OCI-LY7 (cell line): ENCODE results near the gene ZNF154.

Source experiments
- CTCF ChIP-seq: fragments of 200-600 bp; sonication (generic); conservative IDR thresholded peaks from 2 replicates; pipeline ENCODE4 v1.5.1; 2014; ENCODE audit warnings: mild to moderate bottlenecking, antibody characterized with exemption, low read length, moderate library complexity, mixed read lengths
- EZH2phosphoT487 ChIP-seq: fragments of 200-600 bp; sonication (generic); IDR thresholded peaks from 2 replicates; pipeline ENCODE4 v1.6.1; 2018; ENCODE audit warnings: low read depth, borderline replicate concordance, mild to moderate bottlenecking, mixed run types, antibody characterized with exemption, low read length, moderate library complexity, mixed read lengths

DNA sequence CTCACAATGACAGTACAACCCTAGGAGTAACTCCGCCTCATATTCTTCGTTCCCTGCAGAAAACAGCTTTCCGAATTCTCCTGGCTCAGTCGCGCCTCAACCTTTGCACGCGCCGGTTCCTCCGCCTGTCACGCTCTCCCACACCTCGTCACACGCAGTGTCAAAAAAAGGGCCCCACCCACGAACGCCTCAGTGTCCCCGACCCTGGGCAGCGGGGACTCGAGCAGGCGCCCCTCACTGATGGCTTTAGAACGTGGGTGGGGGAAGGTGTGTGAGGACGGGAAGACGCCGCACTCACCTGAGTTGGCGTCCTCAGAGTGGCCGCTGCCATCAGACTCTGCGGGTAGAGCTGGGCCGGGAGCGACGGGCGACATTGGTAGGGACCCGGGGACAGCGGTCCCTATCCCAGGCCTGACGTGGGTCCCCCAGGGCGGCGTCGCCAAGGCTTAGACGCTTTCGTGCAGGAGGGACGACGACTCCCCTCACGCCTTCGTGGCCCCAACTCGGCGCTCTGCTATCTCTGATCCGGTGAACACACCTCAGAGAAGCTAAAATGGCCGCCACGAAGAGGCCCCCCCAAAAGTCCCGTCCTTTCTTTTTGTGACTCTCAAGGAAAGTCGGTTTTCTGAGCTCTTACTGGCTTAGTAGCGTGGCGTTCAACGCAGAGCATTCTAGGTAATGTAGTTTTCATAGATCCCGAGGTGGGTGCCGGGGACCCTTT, at the start of gene ZNF154:
- no peak for TF ChIP-seq CTCF
- no peak for TF ChIP-seq EZH2phosphoT487
